ENCODE results near the gene PRICKLE2.

GRCh38 chr3:64093825-64094712 is 131.2 kb downstream of the PRICKLE2 start:
- TF ChIP-seq POLR2AphosphoS5 (IDR thresholded peaks at IDR 0.05; ENCODE audit: low read depth, low read length) (no peak), CTCF (IDR thresholded peaks at IDR 0.05) (no peak), TCF7L2 (IDR thresholded peaks at IDR 0.05; ENCODE audit: low read depth, low read length) (no peak), SIN3A (IDR thresholded peaks at IDR 0.05; ENCODE audit: borderline replicate concordance, insufficient read depth, low read depth, low read length) (no peak)
- TF ChIP-seq, protein P1, sequence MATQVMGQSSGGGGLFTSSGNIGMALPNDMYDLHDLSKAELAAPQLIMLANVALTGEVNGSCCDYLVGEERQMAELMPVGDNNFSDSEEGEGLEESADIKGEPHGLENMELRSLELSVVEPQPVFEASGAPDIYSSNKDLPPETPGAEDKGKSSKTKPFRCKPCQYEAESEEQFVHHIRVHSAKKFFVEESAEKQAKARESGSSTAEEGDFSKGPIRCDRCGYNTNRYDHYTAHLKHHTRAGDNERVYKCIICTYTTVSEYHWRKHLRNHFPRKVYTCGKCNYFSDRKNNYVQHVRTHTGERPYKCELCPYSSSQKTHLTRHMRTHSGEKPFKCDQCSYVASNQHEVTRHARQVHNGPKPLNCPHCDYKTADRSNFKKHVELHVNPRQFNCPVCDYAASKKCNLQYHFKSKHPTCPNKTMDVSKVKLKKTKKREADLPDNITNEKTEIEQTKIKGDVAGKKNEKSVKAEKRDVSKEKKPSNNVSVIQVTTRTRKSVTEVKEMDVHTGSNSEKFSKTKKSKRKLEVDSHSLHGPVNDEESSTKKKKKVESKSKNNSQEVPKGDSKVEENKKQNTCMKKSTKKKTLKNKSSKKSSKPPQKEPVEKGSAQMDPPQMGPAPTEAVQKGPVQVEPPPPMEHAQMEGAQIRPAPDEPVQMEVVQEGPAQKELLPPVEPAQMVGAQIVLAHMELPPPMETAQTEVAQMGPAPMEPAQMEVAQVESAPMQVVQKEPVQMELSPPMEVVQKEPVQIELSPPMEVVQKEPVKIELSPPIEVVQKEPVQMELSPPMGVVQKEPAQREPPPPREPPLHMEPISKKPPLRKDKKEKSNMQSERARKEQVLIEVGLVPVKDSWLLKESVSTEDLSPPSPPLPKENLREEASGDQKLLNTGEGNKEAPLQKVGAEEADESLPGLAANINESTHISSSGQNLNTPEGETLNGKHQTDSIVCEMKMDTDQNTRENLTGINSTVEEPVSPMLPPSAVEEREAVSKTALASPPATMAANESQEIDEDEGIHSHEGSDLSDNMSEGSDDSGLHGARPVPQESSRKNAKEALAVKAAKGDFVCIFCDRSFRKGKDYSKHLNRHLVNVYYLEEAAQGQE (IDR thresholded peaks at IDR 0.05; ENCODE audit: insufficient read depth in 1 of 2, low read depth in 2 of 2, low read length in 1 of 2), result no peak
